Esophagus muscularis mucosa (tissue), 4 donors: ENCODE measurements around the gene PREP.

Experiments
- CTCF ChIP-seq, 3 experiments: fragments of 200-600 bp in 2 of 3; fragments of 450-650 bp in 1 of 3; sonication (generic) in 2 of 3; IDR thresholded peaks; one replicate each; pipeline ENCODE4 v1.5.1; 2017 to 2019; ENCODE audit warnings: antibody characterized with exemption in 3 of 3, mild to moderate bottlenecking in 2 of 3, moderate library complexity in 1 of 3
- EP300 ChIP-seq: sonication (generic); formaldehyde crosslinking; IDR thresholded peaks from one replicate; pipeline ENCODE4 v1.6.1; 2017; ENCODE audit warnings: antibody characterized with exemption
- POLR2A ChIP-seq: fragments of 450-650 bp; IDR thresholded peaks from one replicate; pipeline ENCODE4 v1.6.1; 2017; ENCODE audit warnings: antibody characterized with exemption, moderate library complexity, mild to moderate bottlenecking, low read depth
- POLR2AphosphoS5 ChIP-seq, 2 donors: sonication (generic); formaldehyde crosslinking; IDR thresholded peaks; one replicate each; pipeline ENCODE4 v1.6.1; 2017; ENCODE audit warnings: antibody characterized with exemption in 2 of 2

DNA sequence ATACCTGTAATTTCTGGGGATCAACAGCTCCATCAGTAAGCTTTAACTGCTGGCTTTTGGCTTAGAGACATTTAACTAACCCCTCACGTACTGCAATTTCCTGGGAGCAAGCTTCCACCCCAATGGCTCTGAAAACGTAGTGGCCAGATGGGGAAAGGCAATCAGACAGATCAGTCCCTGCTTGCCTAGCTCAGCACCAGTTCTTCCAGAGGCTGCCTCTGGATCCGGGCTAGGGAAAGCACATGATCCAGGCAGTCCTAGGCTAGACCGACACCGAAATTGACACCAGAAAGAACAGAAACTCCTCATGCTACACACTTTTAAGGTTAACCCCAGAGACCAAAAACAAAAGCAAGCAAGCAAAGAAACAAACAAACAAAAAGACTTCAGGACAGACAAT, 13.3 kb downstream of the PREP start:
- TF ChIP-seq CTCF (IDR thresholded peaks at IDR 0.05) (no peak), POLR2A (no peak), POLR2AphosphoS5 (IDR thresholded peaks at IDR 0.05) (no peak), EP300 (no peak)
